ENCODE results near the gene TMEM203. TPM values are rescaled to one million over a fixed set of nuclear protein-coding genes. Genes with fewer than 3 reads are reported as not detected.

Gene TMEM203
- polyA plus RNA-seq, 1 of the 3 experiments (the other 2 are of a cell fraction) = 55.6 TPM

GRCh38 chr9:137215196-137215986, 9.9 kb upstream of the TMEM203 start:
- Histone ChIP-seq H3K27ac (ENCODE audit: low read depth in 2 of 2, low read length in 1 of 2) (no peak overlapping the region), H2AFZ (ENCODE audit: low read depth) (no peak overlapping the region), H3K27me3 (ENCODE audit: insufficient read depth) (no peaks in the 10 kb centered on the region), H3K4me2 (no peak overlapping the region), H3K9ac (no peak overlapping the region), H4K20me1 (ENCODE audit: insufficient read depth) (no peaks in the 10 kb centered on the region), H3F3A (replicated peaks; ENCODE audit: insufficient read depth) (no peaks in the 10 kb centered on the region), H3K4me3 (ENCODE audit: low read depth in 2 of 2, low read length in 1 of 2) (no peak overlapping the region), H3K9me3 (no peaks in the 10 kb centered on the region), H3K79me2 (ENCODE audit: insufficient read depth) (no peaks in the 10 kb centered on the region), H3K4me1 (ENCODE audit: control insufficient read depth in 1 of 2, insufficient read depth in 2 of 2, low read depth in 1 of 2, low read length in 1 of 2) (0 out of 4 replicates have a peak, but pooled peaks cover 0 to 5% of the 10 kb centered on the region in 2 experiments), H3K36me3 (replicated peaks in 1 of 2; ENCODE audit: control insufficient read depth in 1 of 2, insufficient read depth in 2 of 2, low read length in 1 of 2) (peaks cover 0 to 14% of the 10 kb centered on the region in 2 experiments), H3K9me2 (no peaks in the 10 kb centered on the region)
- ChIA-PET POLR2A (no interaction called here), CTCF (interaction anchor here (0.6 to 1.9 kb wide), 3 partner anchors 10 to 21 kb away, joined by 3 to 7 read pairs (median 6); partner anchors contain the start of gene RNF224)
- TF ChIP-seq ZBTB33 (IDR thresholded peaks at IDR 0.05; ENCODE audit: borderline replicate concordance, low read depth) = no peak
- TF ChIP-seq FOSL2 (IDR thresholded peaks at IDR 0.05; ENCODE audit: borderline replicate concordance, low read depth) = no peak
- TF ChIP-seq GATA2 (CRISPR knock-in tag; IDR thresholded peaks at IDR 0.05) = no peak
- TF ChIP-seq RAD21 (IDR thresholded peaks at IDR 0.05; ENCODE audit: low read length) = no peak
- TF ChIP-seq, protein P1, sequence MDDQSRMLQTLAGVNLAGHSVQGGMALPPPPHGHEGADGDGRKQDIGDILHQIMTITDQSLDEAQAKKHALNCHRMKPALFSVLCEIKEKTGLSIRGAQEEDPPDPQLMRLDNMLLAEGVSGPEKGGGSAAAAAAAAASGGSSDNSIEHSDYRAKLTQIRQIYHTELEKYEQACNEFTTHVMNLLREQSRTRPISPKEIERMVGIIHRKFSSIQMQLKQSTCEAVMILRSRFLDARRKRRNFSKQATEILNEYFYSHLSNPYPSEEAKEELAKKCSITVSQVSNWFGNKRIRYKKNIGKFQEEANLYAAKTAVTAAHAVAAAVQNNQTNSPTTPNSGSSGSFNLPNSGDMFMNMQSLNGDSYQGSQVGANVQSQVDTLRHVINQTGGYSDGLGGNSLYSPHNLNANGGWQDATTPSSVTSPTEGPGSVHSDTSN (IDR thresholded peaks at IDR 0.05) = no peak
- no peak for DNase-seq
- 95% methylated on average over 7 of the region's 22 CpGs for WGBS (ENCODE audit: low lambda C conversion rate)

- ChIA-PET CTCF (interaction anchor here (1.9 kb wide), 1 partner anchor 12 kb away, joined by 6 read pairs; the partner anchor contains the start of gene RNF224), POLR2A (interaction anchor here (1.3 to 1.9 kb wide), 2 partner anchors 14 to 26 kb away, joined by 3 to 6 read pairs; partner anchors contain the start of genes TPRN and TUBB4B)
- Histone ChIP-seq H3K4me1 (ENCODE audit: control insufficient read depth in 1 of 2, insufficient read depth in 2 of 2, low read depth in 1 of 2, low read length in 1 of 2) (0 out of 4 replicates have a peak, but pooled peaks cover 0 to 5% of the 10 kb centered on the region in 2 experiments), H3K9me3 (no peaks in the 10 kb centered on the region), H3K79me2 (ENCODE audit: insufficient read depth) (no peaks in the 10 kb centered on the region), H2AFZ (ENCODE audit: low read depth) (no peak overlapping the region), H3K9ac (no peak overlapping the region), H3K4me2 (no peak overlapping the region), H3K27me3 (ENCODE audit: insufficient read depth) (no peaks in the 10 kb centered on the region), H3K4me3 (ENCODE audit: low read depth in 2 of 2, low read length in 1 of 2) (no peak overlapping the region), H4K20me1 (ENCODE audit: insufficient read depth) (no peaks in the 10 kb centered on the region), H3K9me2 (no peaks in the 10 kb centered on the region), H3K36me3 (replicated peaks in 1 of 2; ENCODE audit: control insufficient read depth in 1 of 2, insufficient read depth in 2 of 2, low read length in 1 of 2) (peaks cover 0 to 14% of the 10 kb centered on the region in 2 experiments), H3F3A (replicated peaks; ENCODE audit: insufficient read depth) (no peaks in the 10 kb centered on the region), H3K27ac (ENCODE audit: low read depth in 2 of 2, low read length in 1 of 2) (no peak overlapping the region)
- 95% methylated on average over 18 of the region's 19 CpGs for WGBS (ENCODE audit: low lambda C conversion rate)
- TF ChIP-seq RAD21 (IDR thresholded peaks at IDR 0.05; ENCODE audit: low read length) (no peak), MXI1 (IDR thresholded peaks at IDR 0.05; ENCODE audit: low read depth, low read length) (no peak), CHD2 (IDR thresholded peaks at IDR 0.05; ENCODE audit: low read length, partially characterized antibody) (no peak), FOXM1 (IDR thresholded peaks at IDR 0.05; ENCODE audit: low read depth) (no peak)
- TF ChIP-seq, protein P2, sequence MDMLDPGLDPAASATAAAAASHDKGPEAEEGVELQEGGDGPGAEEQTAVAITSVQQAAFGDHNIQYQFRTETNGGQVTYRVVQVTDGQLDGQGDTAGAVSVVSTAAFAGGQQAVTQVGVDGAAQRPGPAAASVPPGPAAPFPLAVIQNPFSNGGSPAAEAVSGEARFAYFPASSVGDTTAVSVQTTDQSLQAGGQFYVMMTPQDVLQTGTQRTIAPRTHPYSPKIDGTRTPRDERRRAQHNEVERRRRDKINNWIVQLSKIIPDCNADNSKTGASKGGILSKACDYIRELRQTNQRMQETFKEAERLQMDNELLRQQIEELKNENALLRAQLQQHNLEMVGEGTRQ (IDR thresholded peaks at IDR 0.05; ENCODE audit: borderline replicate concordance, low read depth, low read length) = no peak
- no peak for DNase-seq
These were observed 9.2 kb upstream of the TMEM203 start for GRCh38 chr9:137214620-137215019.
